Body of pancreas (tissue), 4 donors: ENCODE results near the gene PRRX1. TPM values are rescaled to one million over a fixed set of nuclear protein-coding genes. Genes with fewer than 3 reads are reported as not detected.
A peak's percentile ranks its signal among the peaks of the same experiment; 100 is the strongest.

Experiments used
- ATAC-seq: fragments of 150-250 bp; one replicate; pipeline ENCODE4 v1.9.1; 2016
- DNase-seq, 4 donors: peaks; one replicate each; pipeline ENCODE4 v3.0.0-alpha.2; 2019
- H3K27ac ChIP-seq, 4 donors: fragments of 200-600 bp; sonication (generic); 1 replicate in 3 of 4; 2 replicates in 1 of 4; pipeline versions ENCODE4 v1.5.1 to v1.6.1; 2016 to 2019; ENCODE audit warnings: mild to moderate bottlenecking in 1 of 4, mixed read lengths in 1 of 4, moderate library complexity in 1 of 4
- H3K27me3 ChIP-seq, 2 donors: fragments of 200-600 bp; sonication (generic); one replicate each; pipeline ENCODE4 v1.6.0; 2016; ENCODE audit warnings: mild to moderate bottlenecking in 1 of 2
- H3K36me3 ChIP-seq, 2 donors: fragments of 200-600 bp; sonication (generic); replicated peaks in 1 of 2; 2 replicates each; pipeline ENCODE4 v1.5.1; 2016; ENCODE audit warnings: low read depth in 2 of 2; ENCODE audit not compliant: insufficient read depth in 1 of 2
- H3K4me1 ChIP-seq: fragments of 200-600 bp; sonication (generic); one replicate; pipeline ENCODE4 v1.6.0; 2016
- H3K4me3 ChIP-seq, 2 donors: fragments of 200-600 bp; sonication (generic); 1 replicate in 1 of 2; 2 replicates in 1 of 2; pipeline ENCODE4 v1.5.1; 2016 to 2019
- H3K9me3 ChIP-seq, 3 donors: fragments of 200-600 bp; sonication (generic); 1 replicate in 2 of 3; 2 replicates in 1 of 3; pipeline ENCODE4 v1.5.1; 2016
- POLR2A ChIP-seq, 3 donors: fragments of 450-650 bp; IDR thresholded peaks; one replicate each; pipeline ENCODE4 v1.6.1; 2016; ENCODE audit warnings: antibody characterized with exemption in 3 of 3, mild to moderate bottlenecking in 2 of 3
- WGBS, 2 donors: methylation state at CpG; one replicate each; pipeline ENCODE4 v1.1.5; 2017; 5-methylcytosine and 5-hydroxymethylcytosine counted together
- intact Hi-C: fragments of 100-400 bp; cut with DNase I; formaldehyde crosslinking; loops from one replicate; pipeline ENCODE4 v1.15.1; 2023
- total RNA-seq, 2 donors: library from RNA; depleted of rRNA; stranded (reverse); fragments of >200 nt; gene quantifications; one replicate each; pipeline ENCODE4 v1.1.0, GENCODE V29; 2016
- TF ChIP-seq, protein P1 (sequence below), 7 experiments: fragments of 450-650 bp in 4 of 7; fragments of 200-600 bp in 3 of 7; sonication (generic) in 3 of 7; IDR thresholded peaks; one replicate each; pipeline ENCODE4 v1.5.1; 2016 to 2019; ENCODE audit warnings: antibody characterized with exemption in 7 of 7

The PRRX1 gene
- total RNA-seq, 2 donors from 2014 or later, result 5.3 to 8.0 TPM

DNA sequence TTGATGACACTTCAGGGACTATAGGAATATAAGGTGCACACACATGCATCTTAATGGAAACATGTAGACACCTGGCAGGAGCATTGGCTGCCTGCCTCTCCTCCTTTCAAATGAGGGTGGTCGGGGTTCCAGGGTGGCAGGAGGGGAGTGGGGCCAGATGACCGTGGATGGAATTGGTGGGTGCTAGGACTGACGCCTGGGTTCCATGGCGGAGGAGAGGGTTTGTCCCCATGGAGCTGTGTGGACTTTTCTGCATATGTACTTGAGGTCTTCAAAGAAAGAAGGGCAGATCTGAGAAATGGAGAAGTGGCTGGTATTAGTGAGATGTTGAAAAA lies 7.7 kb downstream of the PRRX1 start:
- H3K4me1 ChIP-seq, result no peaks in the 10 kb centered on the region
- intact Hi-C loops, result no loop called here
- H3K4me3 ChIP-seq, result no peak overlapping the region
- H3K9me3 ChIP-seq, result no peaks in the 10 kb centered on the region
- H3K27ac ChIP-seq, result no peak overlapping the region
- peaks cover 0 to 32% of the 10 kb centered on the region in 2 donors for H3K27me3 ChIP-seq
- no peak for DNase-seq
- TF ChIP-seq POLR2A (IDR thresholded peaks at IDR 0.05), result no peak
- TF ChIP-seq, protein P1, sequence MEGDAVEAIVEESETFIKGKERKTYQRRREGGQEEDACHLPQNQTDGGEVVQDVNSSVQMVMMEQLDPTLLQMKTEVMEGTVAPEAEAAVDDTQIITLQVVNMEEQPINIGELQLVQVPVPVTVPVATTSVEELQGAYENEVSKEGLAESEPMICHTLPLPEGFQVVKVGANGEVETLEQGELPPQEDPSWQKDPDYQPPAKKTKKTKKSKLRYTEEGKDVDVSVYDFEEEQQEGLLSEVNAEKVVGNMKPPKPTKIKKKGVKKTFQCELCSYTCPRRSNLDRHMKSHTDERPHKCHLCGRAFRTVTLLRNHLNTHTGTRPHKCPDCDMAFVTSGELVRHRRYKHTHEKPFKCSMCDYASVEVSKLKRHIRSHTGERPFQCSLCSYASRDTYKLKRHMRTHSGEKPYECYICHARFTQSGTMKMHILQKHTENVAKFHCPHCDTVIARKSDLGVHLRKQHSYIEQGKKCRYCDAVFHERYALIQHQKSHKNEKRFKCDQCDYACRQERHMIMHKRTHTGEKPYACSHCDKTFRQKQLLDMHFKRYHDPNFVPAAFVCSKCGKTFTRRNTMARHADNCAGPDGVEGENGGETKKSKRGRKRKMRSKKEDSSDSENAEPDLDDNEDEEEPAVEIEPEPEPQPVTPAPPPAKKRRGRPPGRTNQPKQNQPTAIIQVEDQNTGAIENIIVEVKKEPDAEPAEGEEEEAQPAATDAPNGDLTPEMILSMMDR (IDR thresholded peaks at IDR 0.05), result peak in 1 of 7 experiments; percentile 2
- H3K36me3 ChIP-seq, result no peaks in the 10 kb centered on the region
- 48 to 51% methylated on average over 4 of the region's 4 CpGs for WGBS, 2 donors
- no peak for ATAC-seq

DNA sequence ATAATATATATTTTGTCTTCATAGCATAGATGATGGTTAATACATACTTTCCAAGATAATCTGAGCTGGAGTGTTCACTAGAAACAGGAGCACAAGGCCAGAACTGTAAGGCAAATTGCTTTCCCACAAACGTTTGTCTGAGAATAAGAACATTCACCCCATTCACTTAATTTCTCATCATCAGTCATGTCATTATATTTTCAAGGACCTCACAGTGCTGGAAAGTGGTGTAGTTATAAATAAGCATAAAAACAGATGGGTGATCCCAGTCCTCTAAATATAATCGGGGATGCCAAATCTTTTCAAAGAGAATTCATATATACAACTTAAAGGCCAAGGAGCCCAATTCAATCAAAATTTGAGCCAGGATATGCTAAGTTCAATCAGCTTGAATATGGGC lies 8.4 kb downstream of the PRRX1 start:
- DNase-seq (no peak), ATAC-seq (no peak)
- no peak overlapping the region for H3K4me3 ChIP-seq
- peaks cover 0 to 27% of the 10 kb centered on the region in 2 donors for H3K27me3 ChIP-seq
- intact Hi-C loops, result no loop called here
- H3K9me3 ChIP-seq, result no peaks in the 10 kb centered on the region
- H3K27ac ChIP-seq, result no peak overlapping the region
- TF ChIP-seq, protein P1 (IDR thresholded peaks at IDR 0.05), result no peak
- no peak for TF ChIP-seq POLR2A (IDR thresholded peaks at IDR 0.05)
- WGBS, 2 donors, result 46 to 52% methylated on average over 2 of the region's 2 CpGs
- H3K36me3 ChIP-seq, result no peaks in the 10 kb centered on the region
- no peaks in the 10 kb centered on the region for H3K4me1 ChIP-seq

DNA sequence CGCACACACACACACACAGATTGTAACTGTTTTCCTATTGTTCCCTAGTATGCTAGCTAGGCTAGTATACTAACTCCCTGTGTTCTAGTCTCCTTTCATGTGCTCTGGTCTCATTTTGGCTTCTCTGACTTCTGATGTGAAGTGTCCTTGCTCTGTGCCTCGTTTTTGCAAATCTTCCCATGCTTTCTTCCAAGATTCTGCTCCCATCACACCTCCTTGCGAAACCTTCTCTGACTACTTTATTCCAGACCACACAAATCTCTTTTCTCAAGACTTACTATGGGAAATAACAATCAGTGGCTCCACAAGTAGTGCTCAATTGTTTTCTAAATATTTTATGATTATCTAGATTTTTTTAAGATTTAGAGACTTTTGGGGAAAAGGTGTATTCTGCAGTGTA lies 10.3 kb downstream of the PRRX1 start:
- H3K9me3 ChIP-seq, result no peaks in the 10 kb centered on the region
- intact Hi-C loops, result no loop called here
- ATAC-seq (no peak), DNase-seq (no peak)
- no peaks in the 10 kb centered on the region for H3K36me3 ChIP-seq
- peaks cover 0 to 19% of the 10 kb centered on the region in 2 donors for H3K27me3 ChIP-seq
- H3K27ac ChIP-seq, result no peak overlapping the region
- H3K4me1 ChIP-seq, result no peaks in the 10 kb centered on the region
- TF ChIP-seq, protein P1 (IDR thresholded peaks at IDR 0.05), result no peak
- no peak for TF ChIP-seq POLR2A (IDR thresholded peaks at IDR 0.05)
- no peak overlapping the region for H3K4me3 ChIP-seq
- WGBS, 2 donors, result 61 to 70% methylated on average over 3 of the region's 3 CpGs

DNA sequence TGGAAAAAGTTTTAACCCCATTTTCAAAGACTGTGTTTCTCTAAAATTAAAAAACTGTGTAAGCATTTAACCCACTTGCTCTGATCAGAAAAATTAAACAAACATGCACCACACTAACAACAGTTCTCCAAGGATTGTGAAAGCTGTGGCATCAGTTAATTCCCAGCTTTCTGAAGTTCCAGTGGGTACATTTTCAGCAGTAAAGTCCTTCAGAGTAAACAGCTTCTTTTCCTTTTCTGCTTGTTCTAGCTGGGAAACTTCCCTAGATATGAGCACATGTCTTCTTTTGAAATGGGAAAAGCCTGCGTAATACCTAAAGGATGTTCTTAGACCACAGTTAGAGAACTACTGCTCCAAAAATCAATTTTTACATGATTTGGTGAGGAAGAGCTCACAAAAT lies 11.1 kb downstream of the PRRX1 start:
- Histone ChIP-seq H3K4me3 (no peak overlapping the region), H3K36me3 (no peaks in the 10 kb centered on the region), H3K27ac (no peak overlapping the region), H3K27me3 (peaks cover 0 to 13% of the 10 kb centered on the region in 2 donors), H3K4me1 (no peaks in the 10 kb centered on the region), H3K9me3 (no peaks in the 10 kb centered on the region)
- WGBS, 2 donors, result 75 to 83% methylated on average over 1 of the region's 1 CpG
- no peak for DNase-seq
- ATAC-seq, result no peak
- intact Hi-C loops, result no loop called here
- TF ChIP-seq, protein P1 (IDR thresholded peaks at IDR 0.05), result no peak
- no peak for TF ChIP-seq POLR2A (IDR thresholded peaks at IDR 0.05)

DNA sequence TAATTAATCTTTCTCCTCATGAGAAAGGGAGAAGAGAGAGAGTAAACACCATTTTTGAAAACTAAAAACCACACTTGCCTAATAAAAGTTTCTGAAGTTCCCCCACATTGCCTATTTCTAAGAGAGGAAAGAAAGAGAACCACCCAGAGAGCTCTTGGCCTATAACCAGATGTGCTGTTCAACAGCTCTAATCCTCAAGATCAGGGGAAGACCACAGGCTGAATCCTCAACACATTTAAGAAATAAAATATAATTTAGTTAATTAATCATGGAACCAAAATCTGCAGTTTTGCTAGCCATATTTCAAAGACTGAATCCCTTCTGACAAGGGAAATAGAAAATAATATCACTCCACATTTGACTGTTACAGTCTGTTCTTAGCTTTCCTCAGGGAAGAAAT lies 11.9 kb downstream of the PRRX1 start:
- peaks cover 0 to 9% of the 10 kb centered on the region in 2 donors for H3K27me3 ChIP-seq
- TF ChIP-seq, protein P1 (IDR thresholded peaks at IDR 0.05), result no peak
- TF ChIP-seq POLR2A (IDR thresholded peaks at IDR 0.05), result no peak
- intact Hi-C loops, result no loop called here
- no peak overlapping the region for H3K27ac ChIP-seq
- ATAC-seq, result no peak
- no peaks in the 10 kb centered on the region for H3K36me3 ChIP-seq
- no peaks in the 10 kb centered on the region for H3K4me1 ChIP-seq
- no peaks in the 10 kb centered on the region for H3K9me3 ChIP-seq
- DNase-seq, result no peak
- no peak overlapping the region for H3K4me3 ChIP-seq
